OCI-LY7 (cell line): ENCODE data around the gene CNKSR3. TPM values are rescaled to one million over a fixed set of nuclear protein-coding genes. Genes with fewer than 3 reads are reported as not detected.

Experiments used
- BruUV-seq: library from RNA; stranded (reverse); fragments of 400-500 nt; replicated peaks from 2 replicates; lab custom pipeline; 2021; lab: Mats Ljungman, UMichigan
- CTCF ChIA-PET: fragments of 300-600 bp; sonication (Branson Sonifier 250); formaldehyde crosslinking; loops from one replicate; lab custom pipeline; 2022; ENCODE audit warnings: antibody characterized with exemption; ENCODE audit not compliant: unreplicated experiment; lab: Charles Lee
- POLR2A ChIA-PET: fragments of 300-600 bp; sonication (Branson Sonifier 250); formaldehyde crosslinking; loops from one replicate; lab custom pipeline; 2022; ENCODE audit warnings: antibody characterized with exemption; lab: Charles Lee
- DNase-seq: peaks from one replicate; pipeline ENCODE4 v3.0.0-alpha.2; 2015; ENCODE audit warnings: low spot score
- H2AFZ ChIP-seq: fragments of 200-600 bp; sonication (generic), shearing (Covaris generic); 2 replicates; pipeline ENCODE4 v1.6.1; 2014; ENCODE audit warnings: mild to moderate bottlenecking, antibody characterized with exemption, low read length, moderate library complexity
- H3K27ac ChIP-seq: fragments of 200-600 bp; sonication (generic); 2 replicates; pipeline ENCODE4 v1.5.1; 2014; ENCODE audit warnings: mixed run types, low read depth, mild to moderate bottlenecking, moderate library complexity, low read length, inconsistent platforms; ENCODE audit not compliant: poor library complexity, severe bottlenecking
- H3K36me3 ChIP-seq: fragments of 200-600 bp; sonication (generic); 2 replicates; pipeline ENCODE4 v1.6.1; 2014; ENCODE audit warnings: mild to moderate bottlenecking, antibody characterized with exemption, low read length, moderate library complexity, mixed read lengths; ENCODE audit not compliant: insufficient read depth
- H3K4me1 ChIP-seq: fragments of 200-600 bp; sonication (generic); 2 replicates; pipeline ENCODE4 v1.5.1; 2014; ENCODE audit warnings: mild to moderate bottlenecking, low read length; ENCODE audit not compliant: insufficient read depth, poor library complexity, severe bottlenecking
- H3K4me2 ChIP-seq: fragments of 200-600 bp; sonication (generic); 2 replicates; pipeline ENCODE4 v1.6.1; 2014; ENCODE audit warnings: mild to moderate bottlenecking, low read length
- H3K4me3 ChIP-seq: fragments of 200-600 bp; sonication (generic); 2 replicates; pipeline ENCODE4 v1.5.1; 2014; ENCODE audit warnings: mild to moderate bottlenecking, low read depth, low read length; ENCODE audit not compliant: poor library complexity, severe bottlenecking
- H3K79me2 ChIP-seq: fragments of 200-600 bp; sonication (generic); 2 replicates; pipeline ENCODE4 v1.6.1; 2016; ENCODE audit warnings: low read depth, mild to moderate bottlenecking, low read length, moderate library complexity, mixed read lengths; ENCODE audit not compliant: insufficient read depth
- H3K9me2 ChIP-seq: fragments of 200-600 bp; sonication (generic); 2 replicates; pipeline ENCODE4 v1.6.1; 2016; ENCODE audit warnings: mild to moderate bottlenecking, low read length, mixed read lengths; ENCODE audit not compliant: insufficient read depth
- H3K9me3 ChIP-seq: fragments of 200-600 bp; sonication (generic); 2 replicates; pipeline ENCODE4 v1.6.1; 2014; ENCODE audit warnings: mild to moderate bottlenecking, mixed run types, low read length, mixed read lengths
- H4K20me1 ChIP-seq: fragments of 200-600 bp; sonication (generic); 2 replicates; pipeline ENCODE4 v1.6.1; 2014; ENCODE audit warnings: mild to moderate bottlenecking, antibody characterized with exemption, low read length, moderate library complexity, mixed read lengths; ENCODE audit not compliant: insufficient read depth
- CTCF ChIP-seq: fragments of 200-600 bp; sonication (generic); conservative IDR thresholded peaks from 2 replicates; pipeline ENCODE4 v1.5.1; 2014; ENCODE audit warnings: mild to moderate bottlenecking, antibody characterized with exemption, low read length, moderate library complexity, mixed read lengths
- EZH2phosphoT487 ChIP-seq: fragments of 200-600 bp; sonication (generic); IDR thresholded peaks from 2 replicates; pipeline ENCODE4 v1.6.1; 2018; ENCODE audit warnings: low read depth, borderline replicate concordance, mild to moderate bottlenecking, mixed run types, antibody characterized with exemption, low read length, moderate library complexity, mixed read lengths
- intact Hi-C: fragments of 100-400 bp; cut with micrococcal nuclease; formaldehyde crosslinking; loops from one replicate; pipeline ENCODE4 v1.10.0; 2022; ENCODE audit not compliant: unreplicated experiment
- total RNA-seq, 2 experiments: library from RNA; depleted of rRNA in 1 of 2; stranded (reverse); fragments of >200 nt in 1 of 2; shearing (Covaris generic) in 1 of 2; gene quantifications; 2 replicates each; pipeline ENCODE4 v1.2.3, GENCODE V29; 2014 to 2022

The CNKSR3 gene
- total RNA-seq, 2 experiments from 2014 or later, result not detected

- no TSS peak for BruUV-seq
- Histone ChIP-seq H3K79me2 (no peaks in the 10 kb centered on the region), H3K4me2 (no peak overlapping the region), H3K9me3 (no peaks in the 10 kb centered on the region), H4K20me1 (no peaks in the 10 kb centered on the region), H3K9me2 (no peaks in the 10 kb centered on the region), H3K27ac (no peak overlapping the region), H3K36me3 (no peaks in the 10 kb centered on the region), H3K4me3 (no peak overlapping the region), H2AFZ (no peak overlapping the region), H3K4me1 (no peaks in the 10 kb centered on the region)
- intact Hi-C loops, result no loop called here
- ChIA-PET CTCF (no interaction called here), POLR2A (interaction anchor here (0.7 kb wide), 1 partner anchor 74 kb away, joined by 5 read pairs; no protein-coding TSS in a partner anchor)
- no peak for DNase-seq
- TF ChIP-seq EZH2phosphoT487 (no peak), CTCF (no peak)
Observed at GRCh38 chr6:154478701-154479060, 31.8 kb downstream of the CNKSR3 start.

- DNase-seq, result no peak
- Histone ChIP-seq H4K20me1 (no peaks in the 10 kb centered on the region), H3K9me3 (no peaks in the 10 kb centered on the region), H3K9me2 (no peaks in the 10 kb centered on the region), H2AFZ (no peak overlapping the region), H3K79me2 (no peaks in the 10 kb centered on the region), H3K36me3 (no peaks in the 10 kb centered on the region), H3K27ac (no peak overlapping the region), H3K4me3 (no peak overlapping the region), H3K4me1 (no peaks in the 10 kb centered on the region), H3K4me2 (no peak overlapping the region)
- BruUV-seq, result no TSS peak
- TF ChIP-seq CTCF (no peak), EZH2phosphoT487 (no peak)
- intact Hi-C loops, result no loop called here
- ChIA-PET CTCF (no interaction called here), POLR2A (interaction anchor here (0.6 kb wide), 1 partner anchor 66 kb away, joined by 4 read pairs; no protein-coding TSS in a partner anchor)
Observed at GRCh38 chr6:154478021-154478700, 32.3 kb downstream of the CNKSR3 start.

- intact Hi-C loops, result no loop called here
- Histone ChIP-seq H3K9me3 (no peaks in the 10 kb centered on the region), H4K20me1 (no peaks in the 10 kb centered on the region), H3K27ac (no peak overlapping the region), H3K4me2 (no peak overlapping the region), H3K79me2 (no peaks in the 10 kb centered on the region), H2AFZ (no peak overlapping the region), H3K4me1 (no peaks in the 10 kb centered on the region), H3K9me2 (no peaks in the 10 kb centered on the region), H3K36me3 (no peaks in the 10 kb centered on the region), H3K4me3 (no peak overlapping the region)
- TF ChIP-seq EZH2phosphoT487 (no peak), CTCF (no peak)
- DNase-seq, result no peak
- BruUV-seq, result no TSS peak
- POLR2A ChIA-PET, result interaction anchor here (0.6 kb wide), 2 partner anchors 225 to 806 kb away, joined by 3 read pairs; no protein-coding TSS in a partner anchor
- CTCF ChIA-PET, result no interaction called here
Observed at GRCh38 chr6:154476494-154476893, 34.0 kb downstream of the CNKSR3 start.
